Measurements from ENCODE around the gene THRB.

The THRB gene

GRCh38 chr3:24258727-24259600, 235.7 kb downstream of the THRB start:
- DNase-seq = no peak

GRCh38 chr3:24258260-24258659, 236.4 kb downstream of the THRB start:
- DNase-seq = no peak

GRCh38 chr3:24255414-24255813, 239.2 kb downstream of the THRB start:
- DNase-seq = no peak

DNA sequence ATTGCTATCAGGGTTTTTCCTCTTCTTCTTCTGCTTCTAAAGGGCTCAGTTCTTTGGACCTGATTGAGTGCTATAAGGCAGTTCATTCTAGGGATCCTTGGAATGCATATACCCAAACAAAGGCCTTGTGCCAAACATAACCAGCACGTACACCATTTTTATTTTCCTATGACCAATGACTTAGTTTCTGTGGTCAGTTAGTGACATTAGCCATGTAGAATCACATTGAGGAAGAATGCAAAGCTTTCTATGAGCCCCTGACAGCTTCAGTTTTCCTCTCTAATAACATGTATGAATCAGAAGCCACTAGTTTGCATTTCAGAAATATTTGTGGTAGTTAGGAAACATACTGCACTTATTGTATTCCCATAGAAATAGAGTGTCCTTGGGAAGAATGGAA, 240.0 kb downstream of the THRB start:
- peak; percentile 51 for DNase-seq

- DNase-seq = no peak
These were observed 241.3 kb downstream of the THRB start for GRCh38 chr3:24253336-24253735.

GRCh38 chr3:24249523-24249922, 245.1 kb downstream of the THRB start:
- DNase-seq = no peak

DNA sequence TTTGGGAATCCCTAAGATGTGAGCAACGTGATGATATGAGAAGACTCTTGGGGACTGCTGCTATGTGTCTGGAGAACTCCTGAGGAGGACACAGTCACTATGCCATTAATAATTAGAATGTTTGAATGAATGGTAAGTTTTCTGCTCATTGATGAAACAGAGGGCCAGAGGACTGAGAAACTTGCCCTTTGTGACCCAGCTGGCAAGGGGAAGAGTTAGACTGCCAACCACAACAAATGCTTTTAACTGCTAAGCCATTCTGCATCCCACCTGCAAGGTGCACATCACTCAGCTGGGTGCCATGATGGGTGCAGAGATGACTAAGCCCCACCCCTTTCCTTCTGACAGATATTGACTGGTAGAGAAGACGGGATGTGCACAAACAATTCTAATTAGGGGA, 249.6 kb downstream of the THRB start:
- DNase-seq = no peak

GRCh38 chr3:24244491-24244890, 250.2 kb downstream of the THRB start:
- DNase-seq = no peak

DNA sequence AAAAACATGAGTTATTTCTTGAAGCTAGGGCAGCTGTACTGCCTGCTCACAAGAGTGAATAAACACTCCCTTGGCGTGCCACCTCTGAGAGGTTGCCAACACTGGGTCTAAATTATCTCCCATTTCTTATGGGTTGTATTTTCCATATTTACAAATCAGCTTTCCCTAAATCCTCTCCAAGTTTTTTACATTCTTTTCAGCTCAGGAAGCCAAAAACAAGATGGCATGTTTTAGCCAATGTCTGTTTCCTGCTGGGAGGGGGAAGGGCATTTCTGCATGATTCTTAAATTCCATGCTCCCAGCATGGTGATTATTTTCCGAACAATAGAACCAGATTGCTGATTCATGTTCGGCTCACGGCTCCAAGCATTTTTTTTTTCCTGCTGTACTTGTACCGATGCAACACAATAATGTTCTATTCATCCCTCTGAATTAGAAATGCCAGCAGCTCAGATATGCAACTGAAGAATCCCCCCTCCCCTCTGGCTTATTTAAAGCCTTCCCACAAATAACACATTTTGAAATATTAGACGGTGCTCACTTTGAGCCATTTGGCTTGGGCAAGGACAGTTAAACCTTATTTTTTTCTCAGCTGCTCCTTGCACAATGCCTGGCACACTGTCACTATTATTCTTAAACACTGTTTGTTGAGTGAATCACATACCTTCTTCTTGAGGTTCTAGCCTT, 252.5 kb downstream of the THRB start:
- DNase-seq = peak; percentile 46

GRCh38 chr3:24240306-24240705, 254.3 kb downstream of the THRB start:
- DNase-seq = no peak

DNA sequence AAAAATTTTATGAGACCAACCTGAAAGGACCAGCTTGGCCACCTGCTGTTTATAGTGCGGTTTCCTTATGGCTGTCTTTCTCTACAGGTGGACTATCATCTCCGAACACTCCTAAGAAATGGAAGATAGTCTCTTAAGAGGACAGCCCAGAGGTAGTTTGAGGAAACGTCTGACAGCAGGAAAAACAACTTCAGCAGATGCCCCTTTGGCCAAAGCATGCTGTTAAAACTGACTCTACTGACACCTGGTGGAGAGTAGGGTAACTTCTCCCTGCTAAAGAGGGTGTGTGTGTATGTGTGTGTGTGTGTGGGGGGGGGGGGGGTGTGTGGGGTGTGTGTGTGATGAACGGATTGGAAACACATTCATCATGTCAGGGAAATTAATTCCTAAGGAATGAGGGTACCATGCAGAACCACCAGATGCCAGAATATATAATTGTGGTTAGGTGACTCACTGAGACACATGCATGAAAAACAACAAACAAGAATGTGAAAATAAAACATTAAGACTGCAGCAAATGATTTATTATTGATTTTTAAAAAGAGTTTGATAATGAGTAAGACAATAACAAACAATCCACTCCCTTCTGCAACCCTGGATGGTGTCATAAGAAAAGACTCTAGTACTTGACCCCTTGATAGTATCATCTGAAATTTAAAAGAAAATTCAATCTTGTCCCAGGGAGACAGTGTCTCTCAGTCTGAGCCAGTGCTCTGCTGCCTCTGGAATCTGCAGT, 256.5 kb downstream of the THRB start:
- DNase-seq = peak; percentile 76

DNA sequence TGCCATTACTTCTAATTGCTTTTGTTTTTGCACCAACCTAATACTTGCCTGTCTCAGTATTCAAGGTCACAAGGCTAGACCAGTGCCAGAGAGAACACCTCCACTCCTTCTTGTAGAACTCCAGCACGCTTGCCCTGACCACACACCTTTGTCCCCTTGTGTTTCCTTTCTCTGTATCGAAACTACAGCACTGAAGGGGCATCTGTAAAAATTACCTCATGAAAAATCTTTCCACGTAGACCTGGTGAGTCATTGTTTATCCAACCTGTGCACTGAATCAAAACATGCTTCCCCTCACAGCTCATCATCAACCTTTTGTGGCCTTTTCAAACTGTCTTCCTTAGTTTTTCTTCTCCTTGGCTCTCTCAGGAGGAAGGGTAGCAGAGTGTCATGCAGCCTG, 259.5 kb downstream of the THRB start:
- DNase-seq = peak; percentile 28

GRCh38 chr3:24232784-24233183, 261.9 kb downstream of the THRB start:
- no peak for DNase-seq

DNA sequence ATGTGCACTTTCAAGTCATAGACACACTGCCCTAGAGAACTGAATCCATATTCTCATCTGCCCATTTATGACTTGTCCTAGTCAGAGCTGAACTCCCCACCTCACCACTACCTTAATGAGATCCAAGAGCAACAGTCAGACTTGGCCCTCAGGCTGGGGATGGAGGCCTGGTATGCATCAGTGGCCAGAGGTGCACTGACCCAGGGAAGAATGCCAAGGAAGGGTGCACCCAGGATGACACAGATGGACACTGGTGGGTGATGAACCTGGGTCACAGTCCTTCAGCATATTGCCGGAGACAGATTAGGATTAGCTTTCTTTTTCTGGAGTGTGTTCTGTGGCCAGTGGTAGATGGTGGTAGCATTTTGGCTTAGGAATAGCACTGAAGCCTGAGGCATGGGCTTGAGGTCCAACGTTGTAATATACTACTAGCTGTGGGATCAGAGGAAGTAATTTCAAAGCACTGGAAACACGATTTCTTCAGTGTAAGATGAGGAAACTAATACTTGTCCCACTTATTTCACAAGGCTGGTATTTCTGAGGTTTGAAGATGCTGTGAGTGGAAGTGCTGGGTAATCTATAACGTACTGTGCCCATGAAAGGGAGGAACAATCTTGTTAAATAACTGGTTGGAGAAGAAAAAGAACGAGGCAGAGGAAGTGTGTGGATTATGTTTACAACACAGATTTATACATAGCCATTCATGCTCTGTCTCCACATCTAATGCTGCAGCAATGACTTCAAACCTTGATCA, 265.0 kb downstream of the THRB start:
- no peak for DNase-seq

DNA sequence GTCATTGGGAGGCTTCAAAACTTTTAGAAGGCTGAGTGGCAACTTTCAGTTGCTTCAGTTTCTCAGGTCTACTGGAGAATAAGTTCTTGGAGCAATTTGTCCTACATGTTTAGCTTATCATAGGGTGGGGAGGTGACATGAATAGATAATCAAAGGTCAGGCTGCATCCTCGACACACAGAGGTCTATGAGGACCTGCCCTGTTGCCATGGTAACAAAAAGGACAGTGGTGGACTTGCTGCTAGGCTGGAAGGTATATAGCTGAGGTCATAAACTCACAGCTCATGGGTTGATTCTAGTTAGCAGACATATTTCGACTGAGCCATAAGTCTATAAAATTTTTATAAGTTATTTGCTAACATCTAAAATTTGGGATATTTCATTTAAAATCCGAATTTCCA, 267.0 kb downstream of the THRB start:
- no peak for DNase-seq

DNA sequence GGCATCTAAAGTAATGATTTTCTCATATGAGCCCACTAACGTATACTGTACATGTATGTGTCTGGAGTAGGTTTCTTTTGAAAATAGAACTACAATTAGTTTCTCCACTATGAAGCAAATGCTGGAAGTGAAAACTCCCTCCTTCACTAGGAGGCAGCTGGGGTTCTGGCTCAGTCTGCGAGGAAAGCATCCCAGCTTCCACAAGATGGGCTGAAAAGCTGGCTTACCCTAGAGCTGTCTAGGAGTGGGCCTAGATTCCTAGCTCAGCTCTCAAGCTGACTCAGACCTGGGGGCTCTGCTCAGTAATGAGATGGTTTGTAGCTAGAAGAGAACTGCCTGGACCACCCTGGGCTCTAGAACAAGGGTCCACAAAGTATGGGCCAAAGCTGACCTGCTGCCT, 268.3 kb downstream of the THRB start:
- no peak for DNase-seq

DNA sequence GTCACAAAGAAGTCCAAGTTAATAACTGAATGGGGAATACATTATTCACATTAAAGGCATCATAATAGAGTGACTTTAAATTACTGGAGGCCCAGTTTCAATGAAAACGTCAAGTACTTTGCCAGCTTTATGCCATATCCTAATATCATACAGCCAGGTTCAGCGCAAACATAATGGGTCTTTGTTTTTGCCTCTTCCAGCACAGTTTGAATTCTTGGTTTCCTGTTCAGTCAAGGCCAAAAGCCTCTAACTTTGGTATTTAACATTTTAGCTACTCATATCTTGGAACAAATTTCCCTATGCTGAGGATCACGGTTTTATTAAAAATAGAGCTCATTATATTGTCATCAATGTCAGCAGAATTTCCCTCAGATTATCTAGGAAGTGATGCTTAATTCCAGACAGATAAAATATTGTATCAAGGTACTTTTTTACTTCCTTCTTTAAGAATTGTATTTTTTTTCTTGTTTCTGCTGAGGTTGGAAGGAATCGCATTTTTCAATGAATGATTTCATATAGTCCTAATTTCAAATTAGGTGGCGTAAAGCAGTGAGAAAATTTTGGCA, 269.2 kb downstream of the THRB start:
- DNase-seq = no peak

DNA sequence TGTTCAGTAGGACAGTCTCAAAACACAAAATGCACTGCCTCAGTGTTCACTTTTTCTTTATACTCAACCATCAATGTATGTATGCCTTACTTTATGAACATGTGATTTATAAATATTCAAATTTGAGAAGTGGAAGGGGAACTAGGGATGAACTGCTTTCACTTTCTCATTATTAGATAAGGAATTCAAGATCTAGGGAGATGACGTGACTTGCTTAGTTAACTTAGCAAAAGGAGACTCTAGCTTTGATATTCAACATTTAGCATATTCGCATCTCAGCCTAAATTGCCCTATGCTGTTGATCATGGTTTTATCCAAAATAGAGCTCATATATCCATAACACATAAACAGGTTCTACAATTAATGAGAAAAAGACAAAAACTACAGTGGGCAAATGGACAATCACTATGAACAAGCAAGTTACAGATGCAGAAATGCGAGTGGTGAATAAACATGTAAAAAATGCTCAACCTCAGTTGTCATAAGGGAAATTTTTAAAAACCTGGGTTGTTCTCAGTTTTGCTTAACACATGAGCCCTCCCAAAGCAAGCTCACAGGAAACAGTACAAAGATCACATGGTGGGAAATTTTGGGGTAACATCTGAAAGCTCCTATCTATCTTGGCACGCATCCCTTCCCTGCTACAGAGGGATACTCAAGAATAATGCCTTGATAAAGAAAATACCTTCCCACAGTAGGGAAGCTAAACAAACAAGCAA, 269.8 kb downstream of the THRB start:
- no peak for DNase-seq

- peak; percentile 91 for DNase-seq
These were observed 272.4 kb downstream of the THRB start for GRCh38 chr3:24222165-24222805.

- peak; percentile 93 for DNase-seq
These were observed 273.6 kb downstream of the THRB start for GRCh38 chr3:24220859-24221657.
